ENCODE data around the gene CCR3.

Gene CCR3

DNA sequence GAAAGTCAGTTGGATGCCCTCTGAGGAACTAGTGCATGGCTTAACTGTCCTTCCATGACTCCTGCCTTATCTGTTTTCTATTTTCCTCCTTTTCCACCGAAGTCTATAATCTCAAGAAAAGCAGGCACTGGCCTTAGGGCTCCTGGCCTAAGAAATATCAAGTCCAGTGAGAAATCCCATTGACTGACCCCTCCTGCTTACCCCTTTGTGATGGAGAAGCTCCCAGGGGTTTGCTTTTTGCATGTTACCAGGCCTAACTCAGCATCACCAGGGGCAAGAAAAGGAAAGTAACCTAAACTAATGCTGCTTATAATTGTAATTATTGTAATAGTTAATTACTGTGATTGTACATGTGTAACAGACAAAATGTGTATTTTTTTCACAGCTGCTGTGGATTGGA lies 21.7 kb downstream of the CCR3 start:
- TF ChIP-seq EZH2 (IDR thresholded peaks at IDR 0.05; ENCODE audit: borderline replicate concordance, low read depth, low read length, severe bottlenecking) = no peak
- TF ChIP-seq CTCF (IDR thresholded peaks at IDR 0.05; ENCODE audit: borderline replicate concordance, extremely low read depth, low read length, poor library complexity, severe bottlenecking) = no peak
- H3K36me3 ChIP-seq (ENCODE audit: insufficient read depth, low read length) = no peaks in the 10 kb centered on the region
- DNase-seq (no peak), ATAC-seq (ENCODE audit: insufficient read depth, low read depth) (no peak)
- peaks cover 2% of the 10 kb centered on the region for H3K9me3 ChIP-seq (ENCODE audit: insufficient read depth, low read length, severe bottlenecking)
- peaks cover 7% of the 10 kb centered on the region for H3K4me1 ChIP-seq (ENCODE audit: insufficient read depth, low read length)
- H4K20me1 ChIP-seq (ENCODE audit: insufficient read depth, low read length) = no peaks in the 10 kb centered on the region
- no peak overlapping the region for H3K4me3 ChIP-seq (ENCODE audit: low read depth in 1 of 2, low read length in 2 of 2)
- H2AFZ ChIP-seq (ENCODE audit: low read depth, low read length) = no peak overlapping the region
- no peak overlapping the region for H3K27ac ChIP-seq (ENCODE audit: low read length)
- H3K79me2 ChIP-seq (ENCODE audit: insufficient read depth, low read length) = no peaks in the 10 kb centered on the region
- H3K9ac ChIP-seq (ENCODE audit: low read depth, low read length) = no peak overlapping the region
- no peak overlapping the region for H3K4me2 ChIP-seq (ENCODE audit: insufficient read depth, low read length)
- no peaks in the 10 kb centered on the region for H3K27me3 ChIP-seq (ENCODE audit: insufficient read depth, low read length, poor library complexity)

GRCh38 chr3:46266598-46266997 lies 24.3 kb downstream of the CCR3 start:
- Histone ChIP-seq H3K4me2 (ENCODE audit: insufficient read depth, low read length) (no peak overlapping the region), H3K4me1 (ENCODE audit: insufficient read depth, low read length) (peaks cover 17% of the 10 kb centered on the region), H3K79me2 (ENCODE audit: insufficient read depth, low read length) (no peaks in the 10 kb centered on the region), H3K27me3 (ENCODE audit: insufficient read depth, low read length, poor library complexity) (no peaks in the 10 kb centered on the region), H3K9me3 (ENCODE audit: insufficient read depth, low read length, severe bottlenecking) (no peaks in the 10 kb centered on the region), H3K27ac (ENCODE audit: low read length) (no peak overlapping the region), H3K4me3 (ENCODE audit: low read depth in 1 of 2, low read length in 2 of 2) (no peak overlapping the region), H3K36me3 (ENCODE audit: insufficient read depth, low read length) (no peaks in the 10 kb centered on the region), H3K9ac (ENCODE audit: low read depth, low read length) (no peak overlapping the region), H2AFZ (ENCODE audit: low read depth, low read length) (no peak overlapping the region), H4K20me1 (ENCODE audit: insufficient read depth, low read length) (no peaks in the 10 kb centered on the region)
- no peak for ATAC-seq (ENCODE audit: insufficient read depth, low read depth)
- no peak for DNase-seq
- TF ChIP-seq CTCF (IDR thresholded peaks at IDR 0.05; ENCODE audit: borderline replicate concordance, extremely low read depth, low read length, poor library complexity, severe bottlenecking) (no peak), EZH2 (IDR thresholded peaks at IDR 0.05; ENCODE audit: borderline replicate concordance, low read depth, low read length, severe bottlenecking) (no peak)

GRCh38 chr3:46269556-46269955 lies 27.3 kb downstream of the CCR3 start:
- Histone ChIP-seq H3K4me2 (ENCODE audit: insufficient read depth, low read length) (no peak overlapping the region), H3K27me3 (ENCODE audit: insufficient read depth, low read length, poor library complexity) (no peaks in the 10 kb centered on the region), H3K4me3 (ENCODE audit: low read depth in 1 of 2, low read length in 2 of 2) (no peak overlapping the region), H2AFZ (ENCODE audit: low read depth, low read length) (no peak overlapping the region), H3K36me3 (ENCODE audit: insufficient read depth, low read length) (no peaks in the 10 kb centered on the region), H3K9me3 (ENCODE audit: insufficient read depth, low read length, severe bottlenecking) (no peaks in the 10 kb centered on the region), H3K79me2 (ENCODE audit: insufficient read depth, low read length) (no peaks in the 10 kb centered on the region), H3K27ac (ENCODE audit: low read length) (no peak overlapping the region), H3K9ac (ENCODE audit: low read depth, low read length) (no peak overlapping the region), H4K20me1 (ENCODE audit: insufficient read depth, low read length) (no peaks in the 10 kb centered on the region), H3K4me1 (ENCODE audit: insufficient read depth, low read length) (peaks cover 10% of the 10 kb centered on the region)
- TF ChIP-seq CTCF (IDR thresholded peaks at IDR 0.05; ENCODE audit: borderline replicate concordance, extremely low read depth, low read length, poor library complexity, severe bottlenecking) = no peak
- no peak for TF ChIP-seq EZH2 (IDR thresholded peaks at IDR 0.05; ENCODE audit: borderline replicate concordance, low read depth, low read length, severe bottlenecking)
- ATAC-seq (ENCODE audit: insufficient read depth, low read depth) (peak; percentile 70), DNase-seq (no peak)

GRCh38 chr3:46270474-46270873 lies 28.2 kb downstream of the CCR3 start:
- Histone ChIP-seq H3K27ac (ENCODE audit: low read length) (no peak overlapping the region), H2AFZ (ENCODE audit: low read depth, low read length) (no peak overlapping the region), H3K36me3 (ENCODE audit: insufficient read depth, low read length) (no peaks in the 10 kb centered on the region), H3K27me3 (ENCODE audit: insufficient read depth, low read length, poor library complexity) (no peaks in the 10 kb centered on the region), H3K4me1 (ENCODE audit: insufficient read depth, low read length) (peaks cover 10% of the 10 kb centered on the region), H4K20me1 (ENCODE audit: insufficient read depth, low read length) (no peaks in the 10 kb centered on the region), H3K9ac (ENCODE audit: low read depth, low read length) (no peak overlapping the region), H3K79me2 (ENCODE audit: insufficient read depth, low read length) (no peaks in the 10 kb centered on the region), H3K9me3 (ENCODE audit: insufficient read depth, low read length, severe bottlenecking) (no peaks in the 10 kb centered on the region), H3K4me2 (ENCODE audit: insufficient read depth, low read length) (no peak overlapping the region), H3K4me3 (ENCODE audit: low read depth in 1 of 2, low read length in 2 of 2) (no peak overlapping the region)
- DNase-seq (no peak), ATAC-seq (ENCODE audit: insufficient read depth, low read depth) (no peak)
- TF ChIP-seq CTCF (IDR thresholded peaks at IDR 0.05; ENCODE audit: borderline replicate concordance, extremely low read depth, low read length, poor library complexity, severe bottlenecking) (no peak), EZH2 (IDR thresholded peaks at IDR 0.05; ENCODE audit: borderline replicate concordance, low read depth, low read length, severe bottlenecking) (no peak)

All from DND-41 (cell line).